ENCODE data around the gene ARFGEF3. TPM values are rescaled to one million over a fixed set of nuclear protein-coding genes. Genes with fewer than 3 reads are reported as not detected.
"Not testable (repeated sequence)": the region's sequence is repeated elsewhere in the genome, so short reads cannot be mapped to it uniquely, and the experiment has no call there.

The ARFGEF3 gene
- total and polyA plus RNA-seq, 2 experiments from 2014 or later = 0.43 to 1.1 TPM

DNA sequence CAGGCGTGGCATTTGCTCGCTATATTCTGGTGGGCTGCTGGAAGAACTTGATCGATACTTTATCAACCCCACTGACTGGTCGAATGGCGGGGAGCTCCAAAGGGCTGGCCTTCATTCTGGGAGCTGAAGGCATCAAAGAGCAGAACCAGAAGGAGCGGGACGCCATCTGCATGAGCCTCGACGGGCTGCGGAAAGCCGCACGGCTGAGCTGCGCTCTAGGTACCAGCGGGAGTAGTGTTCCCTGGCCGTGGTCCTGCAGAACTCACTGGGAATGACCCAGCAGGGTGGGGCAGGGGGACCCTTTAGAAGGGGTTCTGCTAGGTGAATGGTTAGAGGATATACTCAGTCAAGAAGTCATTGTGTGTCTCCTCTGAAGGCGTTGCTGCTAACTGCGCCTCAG, 125.0 kb downstream of the ARFGEF3 start:
- Histone ChIP-seq H3K36me3 (no peaks in the 10 kb centered on the region), H3K27me3 (peaks cover 9% of the 10 kb centered on the region), H3K4me3 (no peak overlapping the region), H3K9me3 (ENCODE audit: low read depth) (no peaks in the 10 kb centered on the region), H3K4me1 (ENCODE audit: low read depth) (no peaks in the 10 kb centered on the region), H3K27ac (no peak overlapping the region)
- TF ChIP-seq, protein P1, sequence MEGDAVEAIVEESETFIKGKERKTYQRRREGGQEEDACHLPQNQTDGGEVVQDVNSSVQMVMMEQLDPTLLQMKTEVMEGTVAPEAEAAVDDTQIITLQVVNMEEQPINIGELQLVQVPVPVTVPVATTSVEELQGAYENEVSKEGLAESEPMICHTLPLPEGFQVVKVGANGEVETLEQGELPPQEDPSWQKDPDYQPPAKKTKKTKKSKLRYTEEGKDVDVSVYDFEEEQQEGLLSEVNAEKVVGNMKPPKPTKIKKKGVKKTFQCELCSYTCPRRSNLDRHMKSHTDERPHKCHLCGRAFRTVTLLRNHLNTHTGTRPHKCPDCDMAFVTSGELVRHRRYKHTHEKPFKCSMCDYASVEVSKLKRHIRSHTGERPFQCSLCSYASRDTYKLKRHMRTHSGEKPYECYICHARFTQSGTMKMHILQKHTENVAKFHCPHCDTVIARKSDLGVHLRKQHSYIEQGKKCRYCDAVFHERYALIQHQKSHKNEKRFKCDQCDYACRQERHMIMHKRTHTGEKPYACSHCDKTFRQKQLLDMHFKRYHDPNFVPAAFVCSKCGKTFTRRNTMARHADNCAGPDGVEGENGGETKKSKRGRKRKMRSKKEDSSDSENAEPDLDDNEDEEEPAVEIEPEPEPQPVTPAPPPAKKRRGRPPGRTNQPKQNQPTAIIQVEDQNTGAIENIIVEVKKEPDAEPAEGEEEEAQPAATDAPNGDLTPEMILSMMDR (IDR thresholded peaks at IDR 0.05; ENCODE audit: low read depth, low read length) = no peak
- DNase-seq (ENCODE audit: low read depth in 1 of 2, low spot score in 1 of 2) = no peak

- Histone ChIP-seq H3K27me3 (peaks cover 9% of the 10 kb centered on the region), H3K4me1 (ENCODE audit: low read depth) (no peaks in the 10 kb centered on the region), H3K27ac (no peak overlapping the region), H3K9me3 (ENCODE audit: low read depth) (no peaks in the 10 kb centered on the region), H3K4me3 (no peak overlapping the region), H3K36me3 (no peaks in the 10 kb centered on the region)
- TF ChIP-seq, protein P1 (IDR thresholded peaks at IDR 0.05; ENCODE audit: low read depth, low read length) = peak; percentile 58
- DNase-seq (ENCODE audit: low read depth in 1 of 2, low spot score in 1 of 2) = peak; percentile 44 to 73
Observed at GRCh38 chr6:138287144-138287955, 125.6 kb downstream of the ARFGEF3 start.

DNA sequence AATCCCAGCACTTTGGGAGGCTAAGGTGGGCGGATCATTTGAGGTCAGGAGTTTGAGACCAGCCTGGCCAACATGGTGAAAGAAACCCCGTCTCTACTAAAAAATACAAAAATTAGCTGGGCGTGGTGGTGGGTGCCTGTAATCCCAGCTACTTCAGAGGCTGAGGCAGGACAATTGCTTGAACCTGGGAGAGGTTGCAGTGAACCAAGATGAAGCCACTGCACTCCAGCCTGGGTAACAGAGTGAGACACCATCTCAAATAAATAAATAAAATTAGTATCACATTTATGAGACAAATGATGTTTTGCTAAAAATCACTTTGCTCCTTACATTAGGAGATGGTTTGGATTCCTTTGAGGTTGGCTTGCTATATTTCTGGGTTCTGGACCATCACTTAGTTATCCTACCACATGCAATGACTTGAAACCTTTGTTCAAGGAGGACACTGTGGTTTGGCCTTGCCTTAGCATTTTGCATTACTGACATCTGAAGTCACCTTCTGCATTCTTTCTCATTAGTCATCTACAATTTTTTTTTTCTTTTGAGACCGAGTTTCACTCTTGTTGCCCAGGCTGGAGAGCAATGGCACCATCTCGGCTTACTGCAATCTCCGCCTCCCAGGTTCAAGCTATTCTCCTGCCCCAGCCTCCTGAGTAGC, 126.8 kb downstream of the ARFGEF3 start:
- H3K4me1 ChIP-seq (ENCODE audit: low read depth); H3K27ac ChIP-seq; H3K4me3 ChIP-seq; H3K36me3 ChIP-seq; H3K9me3 ChIP-seq (ENCODE audit: low read depth); H3K27me3 ChIP-seq: not testable (repeated sequence)
- DNase-seq (ENCODE audit: low read depth in 1 of 2, low spot score in 1 of 2) = peak in 1 of 2 donors; percentile 73

DNA sequence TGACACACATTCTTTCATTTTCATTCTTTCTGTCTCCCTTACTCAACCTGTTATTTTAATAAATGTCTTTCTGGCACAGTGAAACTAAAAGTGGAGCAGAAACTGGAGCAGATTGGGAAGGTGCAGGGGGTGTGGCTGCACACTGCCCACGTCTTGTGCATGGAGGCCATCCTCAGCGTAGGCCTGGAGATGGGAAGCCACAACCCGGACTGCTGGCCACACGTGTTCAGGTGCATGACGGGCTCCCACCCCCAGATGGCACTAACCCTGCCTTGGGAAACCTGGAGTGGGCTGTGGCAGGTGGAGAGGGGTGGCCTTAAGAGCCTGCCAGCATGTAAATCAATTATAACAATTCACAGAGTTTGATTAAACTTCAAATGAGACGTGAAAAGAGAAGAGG, 128.0 kb downstream of the ARFGEF3 start:
- H3K36me3 ChIP-seq = no peaks in the 10 kb centered on the region
- no peaks in the 10 kb centered on the region for H3K4me1 ChIP-seq (ENCODE audit: low read depth)
- H3K9me3 ChIP-seq (ENCODE audit: low read depth) = no peaks in the 10 kb centered on the region
- TF ChIP-seq, protein P1 (IDR thresholded peaks at IDR 0.05; ENCODE audit: low read depth, low read length) = peak; percentile 5
- H3K4me3 ChIP-seq = no peak overlapping the region
- H3K27me3 ChIP-seq = no peaks in the 10 kb centered on the region
- peak in 1 of 2 donors; percentile 62 for DNase-seq (ENCODE audit: low read depth in 1 of 2, low spot score in 1 of 2)
- no peak overlapping the region for H3K27ac ChIP-seq

GRCh38 chr6:138290423-138290962, 128.8 kb downstream of the ARFGEF3 start:
- TF ChIP-seq, protein P1 (IDR thresholded peaks at IDR 0.05; ENCODE audit: low read depth, low read length) = no peak
- no peak for DNase-seq (ENCODE audit: low read depth in 1 of 2, low spot score in 1 of 2)

More at GRCh38 chr6:138290423-138290962, 128.8 kb downstream of the ARFGEF3 start:
- Histone ChIP-seq H3K4me1 (ENCODE audit: low read depth) (no peaks in the 10 kb centered on the region), H3K36me3 (no peaks in the 10 kb centered on the region), H3K27me3 (no peaks in the 10 kb centered on the region), H3K27ac (no peak overlapping the region), H3K4me3 (no peak overlapping the region), H3K9me3 (ENCODE audit: low read depth) (no peaks in the 10 kb centered on the region)
